ENCODE data around the gene TCERG1.
"Not testable (repeated sequence)": the region's sequence is repeated elsewhere in the genome, so short reads cannot be mapped to it uniquely, and the experiment has no call there.

TCERG1 gene

GRCh38 chr5:146521403-146522106 is 74.4 kb downstream of the TCERG1 start:
- no peak for DNase-seq (ENCODE audit: low read depth)

GRCh38 chr5:146523698-146524097 is 76.6 kb downstream of the TCERG1 start:
- DNase-seq (ENCODE audit: low read depth) = no peak

DNA sequence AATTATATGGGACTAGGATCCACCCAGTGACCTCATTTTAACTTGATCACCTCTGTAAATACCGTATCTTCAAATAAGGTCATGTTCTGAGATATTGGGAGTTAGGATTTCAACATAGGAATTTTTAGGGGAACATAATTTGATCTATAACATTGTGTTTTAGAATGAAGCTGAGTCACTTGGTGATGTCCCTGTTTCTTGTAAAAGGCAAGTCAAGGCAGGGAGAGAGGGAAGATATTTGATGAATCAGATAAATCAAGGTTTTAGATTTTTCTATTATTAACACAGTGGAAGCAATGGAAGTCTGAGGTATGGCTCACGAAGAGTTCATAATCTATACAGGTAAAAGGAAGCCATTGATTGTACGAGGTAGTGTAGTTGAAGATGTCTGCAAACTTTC is 80.7 kb downstream of the TCERG1 start:
- DNase-seq (ENCODE audit: low read depth) = no peak

DNA sequence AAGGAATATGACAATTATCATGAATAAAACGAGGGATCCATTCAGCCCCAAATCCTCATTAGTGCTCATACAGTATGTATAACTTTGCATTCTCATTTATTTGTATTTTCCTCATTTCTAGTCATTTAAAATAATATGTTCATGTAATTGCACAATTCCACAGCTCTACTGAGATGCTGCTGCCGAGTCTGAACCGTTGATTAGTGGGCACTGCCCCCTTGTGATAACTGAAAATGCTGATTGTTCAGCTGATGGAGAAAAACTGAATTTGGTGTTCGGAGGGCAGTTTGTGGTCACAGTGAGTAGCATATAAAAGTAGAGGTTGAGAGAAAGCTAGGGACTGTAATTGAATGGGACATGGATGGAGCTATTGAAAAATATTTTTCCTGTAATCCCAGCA is 81.1 kb downstream of the TCERG1 start:
- peak; percentile 38 for DNase-seq (ENCODE audit: low read depth)

- no peak for DNase-seq (ENCODE audit: low read depth)
Observed at GRCh38 chr5:146529984-146530383, 82.9 kb downstream of the TCERG1 start.

GRCh38 chr5:146533260-146533857 is 86.2 kb downstream of the TCERG1 start:
- DNase-seq (ENCODE audit: low read depth) = peak; percentile 53

GRCh38 chr5:146533882-146534281 is 86.7 kb downstream of the TCERG1 start:
- DNase-seq (ENCODE audit: low read depth) = no peak

GRCh38 chr5:146538432-146538831 is 91.3 kb downstream of the TCERG1 start:
- DNase-seq (ENCODE audit: low read depth) = no peak

DNA sequence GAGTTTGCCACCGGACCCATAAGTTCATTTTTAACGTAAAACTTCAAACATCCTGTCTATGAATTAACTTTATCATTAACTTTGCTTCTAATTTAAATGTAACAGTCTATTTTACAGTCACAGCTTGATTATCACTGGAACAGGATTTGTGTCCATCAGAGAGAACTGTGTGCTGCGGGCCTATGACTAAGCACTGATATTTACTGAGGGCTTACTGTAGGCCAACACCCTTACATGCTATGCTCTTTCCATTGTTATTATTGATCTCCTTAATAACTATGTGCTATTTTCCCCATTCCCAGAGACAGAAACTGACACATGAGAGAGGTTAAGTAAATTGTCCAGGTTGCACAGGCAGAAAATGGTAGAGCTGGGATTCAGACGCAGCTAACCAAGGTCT is 92.8 kb downstream of the TCERG1 start:
- DNase-seq (ENCODE audit: low read depth) = no peak

GRCh38 chr5:146540414-146540813 is 93.3 kb downstream of the TCERG1 start:
- DNase-seq (ENCODE audit: low read depth) = peak; percentile 26

DNA sequence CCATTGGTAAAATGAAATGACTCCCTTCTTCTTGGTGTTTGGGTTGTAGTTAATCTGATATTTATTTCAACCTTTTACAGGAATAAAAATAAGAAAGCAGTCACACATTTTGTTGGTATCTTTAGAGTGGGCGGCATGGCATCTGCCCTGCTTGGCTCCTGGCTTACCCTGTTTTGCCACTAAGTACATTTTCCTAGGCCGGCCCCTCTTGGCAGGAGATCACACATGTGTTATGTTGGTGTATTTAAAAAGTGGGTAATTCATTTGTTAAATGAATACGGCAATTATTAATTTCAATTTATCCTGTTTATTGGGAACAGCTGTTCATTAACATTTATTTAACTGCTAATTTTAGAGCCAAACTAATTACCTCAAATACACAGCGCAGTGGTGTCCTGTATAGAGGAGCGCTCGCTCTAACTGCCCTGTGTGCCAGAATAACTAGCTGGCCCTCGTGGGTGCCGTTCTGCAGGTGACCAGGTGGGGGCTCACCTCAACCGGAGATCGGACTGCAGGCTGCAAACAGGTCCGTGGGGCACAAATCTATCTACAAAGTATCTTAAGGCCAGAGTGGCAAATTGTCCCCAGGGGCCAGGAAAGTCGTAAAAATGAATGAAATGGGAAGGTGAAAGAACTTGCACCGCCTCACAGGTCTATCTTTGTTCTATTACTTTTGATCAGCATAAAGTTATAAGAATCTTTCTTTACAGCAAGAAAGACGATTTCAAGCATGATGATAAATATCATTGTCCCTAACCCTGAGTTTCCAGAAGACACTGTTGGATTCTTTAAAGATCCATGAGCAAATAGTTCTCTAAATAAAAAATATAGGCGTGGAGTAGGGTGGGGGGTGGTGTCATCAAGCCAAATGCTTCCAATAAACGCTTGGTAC is 95.1 kb downstream of the TCERG1 start:
- DNase-seq (ENCODE audit: low read depth) = peak; percentile 63

DNA sequence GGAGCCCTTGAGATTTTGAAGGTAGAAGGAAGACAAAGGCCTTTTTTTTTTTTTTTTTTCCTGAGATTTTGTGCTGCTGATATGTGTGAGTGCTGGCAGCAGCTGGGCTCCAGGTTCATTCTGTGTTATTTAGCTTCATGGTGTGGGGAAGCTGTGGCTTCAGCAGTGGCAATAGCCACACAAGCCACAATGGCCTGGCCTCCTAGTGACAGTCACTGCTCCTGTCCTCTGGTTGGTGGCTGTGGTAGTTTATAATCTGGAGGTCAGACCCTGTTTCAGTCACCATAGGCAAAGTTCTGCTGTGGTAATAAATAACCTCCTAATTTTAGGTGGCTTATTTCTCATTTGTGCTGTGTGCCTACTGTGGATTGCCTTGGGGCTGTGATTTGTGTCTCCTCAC is 97.1 kb downstream of the TCERG1 start:
- no peak for DNase-seq (ENCODE audit: low read depth)

GRCh38 chr5:146548781-146549449 is 101.8 kb downstream of the TCERG1 start:
- DNase-seq (ENCODE audit: low read depth) = no peak

- DNase-seq (ENCODE audit: low read depth) = no peak
Observed at GRCh38 chr5:146549615-146550014, 102.5 kb downstream of the TCERG1 start.

- no peak for DNase-seq (ENCODE audit: low read depth)
Observed at GRCh38 chr5:146553446-146553845, 106.3 kb downstream of the TCERG1 start.

GRCh38 chr5:146556884-146557283 is 109.8 kb downstream of the TCERG1 start:
- DNase-seq (ENCODE audit: low read depth) = not testable (repeated sequence)

GRCh38 chr5:146560205-146560812 is 113.2 kb downstream of the TCERG1 start:
- DNase-seq (ENCODE audit: low read depth) = no peak
